ENCODE data around the gene C1orf56.
A peak's percentile ranks its signal among the peaks of the same experiment; 100 is the strongest.

GRCh38 chr1:151013518-151013917 is 34.0 kb upstream of the C1orf56 start:
- peak in 3 of 12 donors; percentile 11 to 17 (median 13) for TF ChIP-seq CTCF (IDR thresholded peaks at IDR 0.05)
- peak in 1 of 2 donors; percentile 43 for TF ChIP-seq POLR2A (IDR thresholded peaks at IDR 0.05)

All from heart left ventricle (tissue), 13 donors.